Measurements from ENCODE around the gene ZNF688.

ZNF688 gene

GRCh38 chr16:30571445-30572322, at the start of gene ZNF688:
TSS of gene ZNF688 (minus strand) at chr16:30571714. CDS start at chr16:30571629, 85 bp downstream.
- Mint-ChIP-seq H3K4me3 (peak within 1 kb of the TSS; percentile 94), H3K4me1 (peaks cover 47% of the 10 kb centered on the region), H3K27ac (peak within 1 kb of the TSS; percentile 95), H3K9me3 (no peaks in the 10 kb centered on the region), H3K36me3 (no peaks in the 10 kb centered on the region)
- ATAC-seq: peak; percentile 81
- DNase-seq (ENCODE audit: low spot score in 2 of 2): peak; percentile 69 to 95

- DNase-seq (ENCODE audit: low spot score in 2 of 2) (no peak), ATAC-seq (no peak)
- no peak overlapping the region for H3K27ac Mint-ChIP-seq
- H3K4me3 Mint-ChIP-seq: no peak overlapping the region
- no peaks in the 10 kb centered on the region for H3K9me3 Mint-ChIP-seq
- H3K4me1 Mint-ChIP-seq: no peaks in the 10 kb centered on the region
- H3K36me3 Mint-ChIP-seq: no peaks in the 10 kb centered on the region
These were observed 48.7 kb upstream of the ZNF688 start for GRCh38 chr16:30620169-30620568.

- Mint-ChIP-seq H3K4me1 (no peaks in the 10 kb centered on the region), H3K4me3 (no peak overlapping the region), H3K36me3 (no peaks in the 10 kb centered on the region), H3K27ac (no peak overlapping the region), H3K9me3 (no peaks in the 10 kb centered on the region)
- DNase-seq (ENCODE audit: low spot score in 2 of 2): no peak
- no peak for ATAC-seq
These were observed 48.1 kb upstream of the ZNF688 start for GRCh38 chr16:30619638-30620037.

DNA sequence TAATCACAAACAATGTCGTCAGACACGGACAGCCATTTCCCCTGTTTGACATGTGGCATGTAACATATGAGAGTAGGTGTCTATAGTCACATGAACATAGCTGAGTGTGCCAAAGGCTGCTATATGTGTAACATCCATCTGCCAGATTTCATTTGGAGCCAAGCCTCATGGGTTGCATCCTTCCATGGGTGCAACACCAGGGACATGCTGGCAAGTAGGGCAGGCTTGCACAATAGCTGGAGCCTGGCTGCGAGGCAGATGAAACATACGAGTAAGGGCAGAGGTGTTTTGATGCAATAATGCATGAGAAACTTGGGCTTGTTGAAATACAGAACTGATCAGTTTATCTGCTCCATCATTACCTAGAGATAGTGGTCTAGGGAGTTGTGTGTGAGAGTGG, 47.7 kb upstream of the ZNF688 start:
- DNase-seq (ENCODE audit: low spot score in 2 of 2) (no peak), ATAC-seq (no peak)
- Mint-ChIP-seq H3K27ac (no peak overlapping the region), H3K4me3 (no peak overlapping the region), H3K4me1 (no peaks in the 10 kb centered on the region), H3K9me3 (no peaks in the 10 kb centered on the region), H3K36me3 (no peaks in the 10 kb centered on the region)

DNA sequence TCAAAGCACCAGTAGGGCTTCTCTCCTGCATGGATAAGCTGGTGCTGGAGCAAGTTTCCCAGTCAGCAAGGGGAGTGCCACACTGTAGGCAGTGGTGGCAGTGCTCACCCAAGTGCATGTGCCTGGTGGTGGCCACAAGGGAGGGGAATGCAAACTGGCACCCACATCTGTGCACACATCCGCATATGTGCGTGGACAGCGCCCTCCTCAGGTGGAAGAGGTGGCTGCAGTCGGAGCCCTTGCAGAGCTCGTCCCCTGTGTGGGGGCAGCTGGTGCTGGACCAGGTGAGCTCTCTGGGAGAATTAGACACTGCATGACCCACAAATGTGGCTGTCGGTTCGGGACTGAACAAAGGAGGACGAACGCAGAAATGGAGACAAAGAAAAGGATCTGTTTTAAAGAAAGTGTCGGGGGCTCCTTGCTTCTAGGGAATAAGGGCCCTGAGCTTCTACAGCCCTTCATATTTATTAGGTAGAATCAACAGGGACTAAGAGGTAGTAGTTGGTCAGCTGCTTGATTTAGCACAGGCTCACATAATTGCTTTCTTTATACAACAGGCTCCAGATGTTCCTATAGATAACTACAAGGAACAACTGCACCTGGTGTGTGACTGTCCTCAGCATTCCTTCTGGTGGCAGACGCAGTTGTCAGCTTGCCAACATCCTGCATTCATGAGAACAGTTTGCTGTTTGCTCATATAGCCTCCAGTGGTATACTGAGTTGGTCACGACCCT, 44.0 kb upstream of the ZNF688 start:
- H3K4me1 Mint-ChIP-seq: peaks cover 2% of the 10 kb centered on the region
- DNase-seq (ENCODE audit: low spot score in 2 of 2): peak; percentile 85 to 91
- no peak overlapping the region for H3K4me3 Mint-ChIP-seq
- no peaks in the 10 kb centered on the region for H3K9me3 Mint-ChIP-seq
- peak; percentile 92 for ATAC-seq
- H3K27ac Mint-ChIP-seq: no peak overlapping the region
- H3K36me3 Mint-ChIP-seq: peaks cover under 1% of the 10 kb centered on the region

- H3K4me3 Mint-ChIP-seq: peak within 1 kb of the TSS; percentile 85
- peaks cover 47% of the 10 kb centered on the region for H3K36me3 Mint-ChIP-seq
- H3K27ac Mint-ChIP-seq: peak within 1 kb of the TSS; percentile 98
- peak; percentile 89 to 98 for DNase-seq (ENCODE audit: low spot score in 2 of 2)
- ATAC-seq: peak; percentile 96
- H3K4me1 Mint-ChIP-seq: peaks cover 17% of the 10 kb centered on the region
- H3K9me3 Mint-ChIP-seq: no peaks in the 10 kb centered on the region
These were observed 38.7 kb upstream of the ZNF688 start, which contains the start of gene ZNF689 for GRCh38 chr16:30609926-30610839. TSS of gene ZNF689 (minus strand) at chr16:30610389. CDS start at chr16:30610041, 348 bp downstream.

- peaks cover 17% of the 10 kb centered on the region for H3K4me1 Mint-ChIP-seq
- peak overlapping the region; percentile 98 for H3K27ac Mint-ChIP-seq
- H3K36me3 Mint-ChIP-seq: peaks cover 56% of the 10 kb centered on the region
- peak; percentile 71 for ATAC-seq
- no peaks in the 10 kb centered on the region for H3K9me3 Mint-ChIP-seq
- H3K4me3 Mint-ChIP-seq: peak overlapping the region; percentile 85
- DNase-seq (ENCODE audit: low spot score in 2 of 2): no peak
These were observed 37.8 kb upstream of the ZNF688 start for GRCh38 chr16:30609002-30609925.

DNA sequence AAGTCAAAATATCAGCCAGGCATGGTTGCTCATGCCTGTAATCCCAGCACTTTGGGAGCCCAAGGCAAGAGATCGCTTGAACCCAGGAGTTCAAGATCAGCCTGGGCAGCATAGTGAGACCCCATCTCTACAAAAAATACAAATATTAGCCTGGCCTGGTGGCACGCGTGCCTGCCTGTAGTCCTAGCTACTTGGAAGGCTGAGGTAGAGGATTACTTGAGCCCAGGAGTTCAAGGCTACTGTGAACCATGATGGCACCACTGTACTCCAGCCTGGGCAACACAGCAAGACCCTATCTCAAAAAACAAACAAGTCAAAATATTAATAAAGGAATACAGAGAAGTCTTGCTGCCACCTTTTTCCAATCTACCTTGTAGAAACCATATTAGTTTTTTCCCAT, 34.5 kb upstream of the ZNF688 start:
- Mint-ChIP-seq H3K9me3 (no peaks in the 10 kb centered on the region), H3K36me3 (peaks cover 72% of the 10 kb centered on the region), H3K4me3 (no peak overlapping the region), H3K4me1 (peaks cover 17% of the 10 kb centered on the region), H3K27ac (no peak overlapping the region)
- ATAC-seq (no peak), DNase-seq (ENCODE audit: low spot score in 2 of 2) (no peak)

DNA sequence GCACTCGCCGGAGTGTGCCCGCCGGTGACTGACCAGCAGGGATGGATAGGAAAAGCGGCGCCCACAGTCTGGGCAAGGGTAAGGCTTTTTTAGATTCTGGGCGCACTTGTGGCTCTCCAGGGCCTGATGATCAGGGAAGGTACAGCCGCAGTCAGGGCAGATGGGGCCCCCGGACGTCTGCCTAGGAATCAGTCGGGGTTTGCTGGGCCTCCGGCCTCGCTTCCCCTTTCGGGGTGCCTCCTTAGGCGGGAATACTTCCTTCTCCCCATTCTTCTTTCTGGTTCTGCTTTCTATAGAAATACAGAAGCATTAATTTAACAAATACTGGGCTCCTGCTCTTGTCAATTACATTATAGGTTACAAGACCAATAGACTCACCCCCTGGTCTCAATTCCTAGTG, 33.6 kb upstream of the ZNF688 start:
- peaks cover 68% of the 10 kb centered on the region for H3K36me3 Mint-ChIP-seq
- H3K9me3 Mint-ChIP-seq: no peaks in the 10 kb centered on the region
- H3K4me1 Mint-ChIP-seq: peaks cover 12% of the 10 kb centered on the region
- no peak overlapping the region for H3K4me3 Mint-ChIP-seq
- DNase-seq (ENCODE audit: low spot score in 2 of 2) (no peak), ATAC-seq (no peak)
- no peak overlapping the region for H3K27ac Mint-ChIP-seq

- no peaks in the 10 kb centered on the region for H3K9me3 Mint-ChIP-seq
- no peak overlapping the region for H3K27ac Mint-ChIP-seq
- no peak overlapping the region for H3K4me3 Mint-ChIP-seq
- ATAC-seq (no peak), DNase-seq (ENCODE audit: low spot score in 2 of 2) (no peak)
- peaks cover 65% of the 10 kb centered on the region for H3K36me3 Mint-ChIP-seq
- peaks cover 11% of the 10 kb centered on the region for H3K4me1 Mint-ChIP-seq
These were observed 32.9 kb upstream of the ZNF688 start for GRCh38 chr16:30604316-30604947.

GRCh38 chr16:30603945-30604315, 32.4 kb upstream of the ZNF688 start:
- H3K4me3 Mint-ChIP-seq: no peak overlapping the region
- H3K36me3 Mint-ChIP-seq: peaks cover 61% of the 10 kb centered on the region
- DNase-seq (ENCODE audit: low spot score in 2 of 2) (no peak), ATAC-seq (no peak)
- no peaks in the 10 kb centered on the region for H3K9me3 Mint-ChIP-seq
- peaks cover 8% of the 10 kb centered on the region for H3K4me1 Mint-ChIP-seq
- H3K27ac Mint-ChIP-seq: no peak overlapping the region

DNA sequence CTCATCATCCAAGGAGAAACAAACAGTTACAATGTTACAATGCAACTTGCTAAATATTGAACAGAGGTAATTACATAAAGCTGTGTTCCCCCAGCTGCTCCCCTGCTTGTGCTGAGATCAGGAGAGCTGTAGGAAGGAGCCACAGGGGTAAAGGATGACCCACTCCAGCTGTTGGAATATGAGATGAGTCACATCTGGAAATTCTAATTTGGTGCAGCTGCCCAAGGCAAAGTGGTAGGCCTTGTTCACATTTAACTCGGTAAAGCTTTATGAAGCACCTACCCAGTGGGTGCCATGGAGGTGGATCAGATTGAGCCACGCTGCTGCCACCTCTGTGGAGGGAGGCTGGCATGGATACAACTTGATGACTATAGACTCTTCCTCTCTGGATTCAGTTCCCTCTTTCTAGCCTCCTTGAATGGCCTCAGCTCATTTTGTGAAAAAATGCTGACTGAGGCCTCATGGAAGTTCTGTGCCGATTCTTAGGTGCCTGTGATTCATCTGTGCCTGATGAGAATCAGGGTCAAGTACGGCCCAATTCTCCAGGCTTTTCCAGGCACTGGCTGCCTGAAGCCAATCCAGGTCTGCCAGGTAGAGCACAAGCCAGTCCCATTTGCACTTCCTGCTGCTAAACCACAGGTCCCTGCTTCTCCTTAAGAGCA, 31.2 kb upstream of the ZNF688 start:
- H3K9me3 Mint-ChIP-seq: no peaks in the 10 kb centered on the region
- no peak overlapping the region for H3K4me3 Mint-ChIP-seq
- no peak for ATAC-seq
- peaks cover 3% of the 10 kb centered on the region for H3K4me1 Mint-ChIP-seq
- DNase-seq (ENCODE audit: low spot score in 2 of 2): no peak
- peaks cover 51% of the 10 kb centered on the region for H3K36me3 Mint-ChIP-seq
- H3K27ac Mint-ChIP-seq: peak overlapping the region; percentile 9

DNA sequence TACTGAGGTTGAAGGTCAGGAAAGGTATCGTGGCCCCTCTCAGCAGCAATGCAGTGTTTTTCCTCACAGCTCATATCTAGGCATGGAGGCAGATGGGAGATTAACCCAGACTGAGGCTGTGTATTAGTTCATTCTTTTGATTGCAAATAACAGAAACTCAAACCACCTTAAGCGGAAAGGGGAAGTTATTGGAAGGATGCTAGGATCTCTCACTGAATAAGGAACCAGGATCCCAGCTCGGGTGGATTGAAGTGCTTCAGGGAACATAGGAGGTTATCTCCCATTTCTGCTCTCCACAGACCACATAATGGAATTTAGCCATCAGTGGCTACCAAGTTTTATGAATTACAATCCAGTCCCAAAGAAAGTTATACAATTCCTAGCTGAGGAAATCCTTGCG, 30.5 kb upstream of the ZNF688 start:
- Mint-ChIP-seq H3K4me3 (no peak overlapping the region), H3K36me3 (peaks cover 43% of the 10 kb centered on the region), H3K27ac (peak overlapping the region; percentile 9), H3K9me3 (no peaks in the 10 kb centered on the region), H3K4me1 (no peaks in the 10 kb centered on the region)
- ATAC-seq (no peak), DNase-seq (ENCODE audit: low spot score in 2 of 2) (no peak)
